GM21423 (cell line): ENCODE results near the gene RPS14.
A peak's percentile ranks its signal among the peaks of the same experiment; 100 is the strongest.

ENCODE experiments used
- ATAC-seq: cut with Tn5 transposase; IDR thresholded peaks from one replicate; pipeline ENCODE4 v1.9.1; 2021; ENCODE audit warnings: mild to moderate bottlenecking, moderate library complexity; ENCODE audit not compliant: unreplicated experiment

RPS14 gene

GRCh38 chr5:150401376-150402228 lies 47.9 kb downstream of the RPS14 start:
- no peak for ATAC-seq

GRCh38 chr5:150401076-150401375 lies 48.5 kb downstream of the RPS14 start:
- no peak for ATAC-seq

GRCh38 chr5:150400316-150401075 lies 49.0 kb downstream of the RPS14 start:
- no peak for ATAC-seq

- no peak for ATAC-seq
Measured at GRCh38 chr5:150399524-150400211, 49.9 kb downstream of the RPS14 start.

DNA sequence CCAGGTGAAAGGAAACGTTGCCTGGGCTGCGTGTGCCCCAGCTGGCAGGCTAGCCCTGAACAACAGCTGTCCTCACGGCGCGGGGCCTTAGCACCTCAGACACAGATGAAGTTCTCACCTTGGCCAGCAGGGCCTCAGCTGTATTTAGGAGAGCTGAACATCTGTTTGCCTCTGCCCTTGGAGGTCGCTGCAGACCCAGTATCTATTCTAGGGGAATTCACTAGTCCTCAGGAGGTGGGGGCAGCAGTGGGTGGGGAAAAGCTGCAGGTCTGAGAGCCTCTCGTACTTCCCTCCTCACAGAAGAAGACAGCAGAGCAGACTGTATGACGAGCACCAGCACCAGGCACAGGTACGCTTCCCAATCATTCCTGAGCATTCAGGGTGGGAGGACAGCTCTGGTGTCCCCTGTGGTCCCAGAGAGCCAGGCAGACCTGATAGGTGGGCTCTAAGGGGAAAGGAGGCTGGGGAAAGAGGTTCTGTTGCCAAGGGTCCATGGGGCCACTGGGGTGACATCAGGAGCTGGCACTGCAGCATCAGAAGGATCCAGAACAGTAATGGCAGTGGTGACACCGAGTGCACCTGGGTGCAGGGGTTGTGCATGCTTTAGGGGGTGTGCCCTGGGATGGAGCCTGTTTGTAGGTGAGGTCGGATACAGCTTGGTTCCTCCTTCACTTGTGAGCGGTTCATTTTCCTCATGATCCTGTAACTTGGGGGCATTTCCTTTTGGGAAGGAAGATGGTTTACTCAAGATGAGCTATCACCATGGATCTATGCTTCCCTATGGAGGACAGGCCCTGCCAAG lies 50.6 kb downstream of the RPS14 start:
- peak; percentile 73 for ATAC-seq

GRCh38 chr5:150397782-150398721 lies 51.5 kb downstream of the RPS14 start:
- ATAC-seq, result no peak

DNA sequence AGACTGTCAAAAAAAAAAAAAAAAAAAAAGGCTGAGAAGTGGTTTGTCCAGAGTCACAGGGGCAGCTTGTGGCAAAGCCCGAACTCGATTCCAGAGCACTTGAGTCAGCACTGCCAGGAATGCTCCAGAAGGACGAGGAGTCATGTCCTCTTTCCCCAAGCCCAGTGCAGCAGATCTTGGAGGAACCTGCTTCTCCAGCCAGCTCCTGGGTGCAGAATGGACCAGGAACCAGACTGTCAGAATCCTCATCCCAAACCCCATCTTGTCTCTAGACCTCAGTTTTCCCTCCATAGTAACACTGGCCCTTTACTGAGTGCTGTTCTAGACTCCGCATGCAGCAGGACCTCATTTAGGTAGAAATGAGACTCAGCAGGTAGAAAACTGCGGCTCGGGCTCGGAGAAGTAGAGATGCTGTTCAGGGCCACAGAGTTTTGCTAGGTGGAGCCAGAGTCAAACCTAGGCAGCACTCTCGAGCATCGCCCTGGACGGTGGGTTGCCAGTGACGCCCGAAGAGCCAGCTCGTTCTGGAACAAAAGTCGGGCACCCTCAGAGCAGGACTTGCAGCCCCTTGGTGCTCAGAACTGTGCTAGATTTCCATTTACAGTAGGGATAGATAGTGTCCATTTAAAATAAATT lies 52.3 kb downstream of the RPS14 start:
- no peak for ATAC-seq

- ATAC-seq, result no peak
Measured at GRCh38 chr5:150396267-150396666, 53.3 kb downstream of the RPS14 start.

GRCh38 chr5:150395688-150395975 lies 53.9 kb downstream of the RPS14 start:
- ATAC-seq, result no peak

- ATAC-seq, result no peak
Measured at GRCh38 chr5:150394912-150395687, 54.4 kb downstream of the RPS14 start.

DNA sequence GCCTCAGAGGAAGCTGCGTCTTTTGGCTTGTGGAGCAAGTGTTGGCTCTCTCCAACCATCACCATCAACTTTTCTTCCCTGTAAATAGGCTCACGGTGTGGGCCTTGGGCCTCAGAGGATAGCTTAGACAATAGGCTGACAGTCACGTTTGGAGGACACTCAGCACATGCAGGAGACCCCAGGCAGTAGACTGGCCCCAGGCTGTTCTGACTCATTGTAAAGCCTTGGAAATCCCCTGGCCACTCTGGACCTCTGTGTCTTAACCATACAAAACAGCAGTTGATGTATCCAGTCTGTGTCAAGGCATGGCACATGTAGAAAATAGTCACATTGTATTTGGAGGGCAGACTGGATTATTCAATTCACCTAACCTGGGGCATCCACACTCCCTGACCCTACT lies 55.4 kb downstream of the RPS14 start:
- no peak for ATAC-seq

GRCh38 chr5:150393096-150393645 lies 56.4 kb downstream of the RPS14 start:
- no peak for ATAC-seq

DNA sequence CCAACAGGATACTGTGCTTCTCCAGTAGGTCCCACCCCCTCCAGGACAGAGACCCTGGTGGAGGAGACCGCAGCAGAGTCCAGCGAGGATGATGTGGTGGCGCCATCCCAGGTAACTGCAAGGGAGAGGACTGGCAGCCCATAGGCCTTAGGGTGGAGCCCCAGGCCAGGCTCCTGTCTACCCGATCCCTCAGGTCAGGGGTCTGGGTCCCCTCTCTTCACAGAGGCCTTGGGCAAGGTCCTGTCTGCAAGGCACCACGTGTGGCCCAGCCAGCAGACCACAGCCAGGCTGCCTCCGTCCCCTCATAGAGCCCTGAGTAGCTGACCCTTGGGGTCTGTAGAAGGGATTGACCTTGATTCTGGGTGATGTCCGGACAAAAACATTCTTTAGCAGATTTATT lies 56.9 kb downstream of the RPS14 start:
- no peak for ATAC-seq
